Measurements from ENCODE around the gene FGD5.

The FGD5 gene

DNA sequence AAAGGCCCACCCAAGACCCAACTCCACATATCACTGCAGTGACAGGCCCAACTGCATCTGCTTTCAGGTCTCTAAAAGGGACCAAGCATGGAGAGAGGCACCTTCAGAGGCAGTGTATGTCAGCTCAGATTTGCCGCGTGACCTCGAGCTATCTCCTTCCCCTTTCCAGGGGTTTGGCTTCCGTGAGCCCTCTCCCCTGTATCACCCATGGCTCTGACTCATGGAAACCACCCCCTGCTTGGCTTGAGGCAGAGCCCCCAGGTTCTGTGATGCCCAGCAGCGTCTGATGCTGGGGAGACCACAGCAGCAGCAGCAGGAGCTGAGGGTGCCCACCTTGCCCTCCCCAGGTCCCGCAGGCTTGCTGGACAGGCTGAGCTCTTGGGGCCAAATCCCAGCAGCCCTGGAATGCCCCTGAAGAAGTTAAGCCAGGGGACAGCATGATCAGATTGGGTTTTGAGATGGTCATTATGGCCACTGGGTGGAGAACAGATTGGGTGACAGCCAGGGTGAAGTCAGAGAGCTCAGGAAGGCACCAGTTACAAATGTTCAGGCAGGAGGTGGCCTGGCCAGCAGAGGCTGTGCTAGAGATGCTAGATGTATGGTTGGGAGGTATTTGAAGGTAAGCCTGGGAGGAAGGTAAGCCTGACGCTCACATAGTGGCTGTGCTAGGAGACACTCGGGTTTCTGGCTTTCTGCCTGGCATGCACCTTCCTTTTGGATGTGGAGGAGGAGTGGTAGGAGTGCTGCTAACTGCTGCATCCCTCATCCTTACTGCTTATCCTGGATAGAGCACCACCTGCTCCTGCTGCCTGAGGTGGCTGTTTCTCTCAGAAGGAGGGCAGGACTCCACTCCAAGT, 42.9 kb downstream of the FGD5 start:
- Histone ChIP-seq H2AFZ (ENCODE audit: low read length) (no peak overlapping the region), H3K27me3 (replicated peaks; ENCODE audit: insufficient read depth, low read length) (no peaks in the 10 kb centered on the region), H3K27ac (ENCODE audit: low read length) (no peak overlapping the region), H4K20me1 (ENCODE audit: insufficient read depth, low read length) (no peaks in the 10 kb centered on the region), H3K4me2 (ENCODE audit: low read depth, low read length) (no peak overlapping the region), H3K9me2 (replicated peaks; ENCODE audit: insufficient read depth, low read length) (no peaks in the 10 kb centered on the region), H3F3A (ENCODE audit: insufficient read depth, low read length) (no peaks in the 10 kb centered on the region), H3K79me2 (ENCODE audit: low read length) (no peaks in the 10 kb centered on the region), H3K9ac (ENCODE audit: low read length) (no peak overlapping the region), H3K36me3 (replicated peaks; ENCODE audit: insufficient read depth, low read length) (no peaks in the 10 kb centered on the region), H3K4me1 (ENCODE audit: low read length) (no peaks in the 10 kb centered on the region), H3K4me3 (ENCODE audit: low read length) (no peak overlapping the region), H3K9me3 (replicated peaks; ENCODE audit: insufficient read depth, low read length) (no peaks in the 10 kb centered on the region)
- no peak for DNase-seq
- TF ChIP-seq EZH2 (optimal IDR thresholded peaks at IDR 0.05; ENCODE audit: low read depth, low read length) (no peak), EZH2phosphoT487 (IDR thresholded peaks at IDR 0.05; ENCODE audit: low read length) (no peak)
- TF ChIP-seq, protein P1, sequence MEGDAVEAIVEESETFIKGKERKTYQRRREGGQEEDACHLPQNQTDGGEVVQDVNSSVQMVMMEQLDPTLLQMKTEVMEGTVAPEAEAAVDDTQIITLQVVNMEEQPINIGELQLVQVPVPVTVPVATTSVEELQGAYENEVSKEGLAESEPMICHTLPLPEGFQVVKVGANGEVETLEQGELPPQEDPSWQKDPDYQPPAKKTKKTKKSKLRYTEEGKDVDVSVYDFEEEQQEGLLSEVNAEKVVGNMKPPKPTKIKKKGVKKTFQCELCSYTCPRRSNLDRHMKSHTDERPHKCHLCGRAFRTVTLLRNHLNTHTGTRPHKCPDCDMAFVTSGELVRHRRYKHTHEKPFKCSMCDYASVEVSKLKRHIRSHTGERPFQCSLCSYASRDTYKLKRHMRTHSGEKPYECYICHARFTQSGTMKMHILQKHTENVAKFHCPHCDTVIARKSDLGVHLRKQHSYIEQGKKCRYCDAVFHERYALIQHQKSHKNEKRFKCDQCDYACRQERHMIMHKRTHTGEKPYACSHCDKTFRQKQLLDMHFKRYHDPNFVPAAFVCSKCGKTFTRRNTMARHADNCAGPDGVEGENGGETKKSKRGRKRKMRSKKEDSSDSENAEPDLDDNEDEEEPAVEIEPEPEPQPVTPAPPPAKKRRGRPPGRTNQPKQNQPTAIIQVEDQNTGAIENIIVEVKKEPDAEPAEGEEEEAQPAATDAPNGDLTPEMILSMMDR (IDR thresholded peaks at IDR 0.05; ENCODE audit: low read length): no peak

DNA sequence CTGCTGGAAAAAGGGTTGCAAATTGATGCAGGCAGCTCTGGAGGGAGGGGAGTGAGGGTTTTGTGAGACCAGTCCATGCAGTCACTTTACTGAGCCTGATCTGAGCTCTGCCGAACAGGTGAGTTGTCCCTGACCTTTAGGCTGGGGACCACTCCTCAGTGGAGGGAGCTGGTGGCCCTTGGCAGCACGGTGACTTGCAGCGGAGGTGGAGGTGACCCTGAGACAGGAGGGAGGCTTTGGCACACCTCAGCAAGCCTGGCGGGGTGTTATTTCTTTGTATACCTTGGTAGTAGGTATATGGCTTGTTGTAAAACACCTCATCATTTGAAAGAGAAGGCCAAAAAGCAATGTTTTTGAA, 43.5 kb downstream of the FGD5 start:
- no peaks in the 10 kb centered on the region for H4K20me1 ChIP-seq (ENCODE audit: insufficient read depth, low read length)
- H3K9me2 ChIP-seq (replicated peaks; ENCODE audit: insufficient read depth, low read length): no peaks in the 10 kb centered on the region
- no peak for TF ChIP-seq EZH2phosphoT487 (IDR thresholded peaks at IDR 0.05; ENCODE audit: low read length)
- TF ChIP-seq, protein P1 (IDR thresholded peaks at IDR 0.05; ENCODE audit: low read length): no peak
- H3K9ac ChIP-seq (ENCODE audit: low read length): no peak overlapping the region
- H3K79me2 ChIP-seq (ENCODE audit: low read length): no peaks in the 10 kb centered on the region
- H3K4me2 ChIP-seq (ENCODE audit: low read depth, low read length): no peak overlapping the region
- no peaks in the 10 kb centered on the region for H3K27me3 ChIP-seq (replicated peaks; ENCODE audit: insufficient read depth, low read length)
- H2AFZ ChIP-seq (ENCODE audit: low read length): no peak overlapping the region
- no peaks in the 10 kb centered on the region for H3K9me3 ChIP-seq (replicated peaks; ENCODE audit: insufficient read depth, low read length)
- H3K36me3 ChIP-seq (replicated peaks; ENCODE audit: insufficient read depth, low read length): no peaks in the 10 kb centered on the region
- DNase-seq: no peak
- H3K4me3 ChIP-seq (ENCODE audit: low read length): no peak overlapping the region
- no peak overlapping the region for H3K27ac ChIP-seq (ENCODE audit: low read length)
- H3K4me1 ChIP-seq (ENCODE audit: low read length): no peaks in the 10 kb centered on the region
- H3F3A ChIP-seq (ENCODE audit: insufficient read depth, low read length): no peaks in the 10 kb centered on the region

DNA sequence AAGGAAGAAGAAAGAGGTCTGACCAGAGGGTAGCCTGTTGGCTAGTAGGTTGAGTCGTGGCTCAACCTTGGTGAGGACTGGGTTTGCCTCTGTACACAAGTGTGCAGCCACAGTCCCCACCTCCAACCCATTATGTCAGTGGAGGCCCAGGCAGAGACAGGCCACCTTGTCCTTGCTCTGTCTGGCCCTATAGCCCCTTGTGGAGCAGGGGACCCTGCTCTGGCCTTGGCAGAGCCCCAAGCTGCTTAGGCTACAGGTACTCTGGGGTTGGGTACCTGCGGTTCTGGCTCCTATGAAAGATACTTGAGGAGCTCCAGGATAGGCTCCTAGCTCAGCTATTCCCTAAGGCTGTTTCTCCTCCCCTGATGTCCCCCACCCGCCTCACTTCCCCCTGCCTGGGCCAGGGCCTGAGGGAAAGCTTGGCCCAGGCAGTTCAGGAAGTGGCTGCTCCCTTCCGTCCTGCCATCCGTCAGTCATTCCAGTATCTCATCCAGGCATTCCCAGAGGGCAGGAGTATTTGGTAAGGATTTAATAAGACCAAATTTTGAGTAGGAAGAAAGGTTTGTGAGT, 44.0 kb downstream of the FGD5 start:
- H3K27me3 ChIP-seq (replicated peaks; ENCODE audit: insufficient read depth, low read length): no peaks in the 10 kb centered on the region

More for the DNA sequence above, 44.0 kb downstream of the FGD5 start:
- no peak overlapping the region for H3K27ac ChIP-seq (ENCODE audit: low read length)
- H3F3A ChIP-seq (ENCODE audit: insufficient read depth, low read length): no peaks in the 10 kb centered on the region
- no peak overlapping the region for H3K4me3 ChIP-seq (ENCODE audit: low read length)
- no peak overlapping the region for H2AFZ ChIP-seq (ENCODE audit: low read length)
- TF ChIP-seq EZH2phosphoT487 (IDR thresholded peaks at IDR 0.05; ENCODE audit: low read length) (no peak), EZH2 (optimal IDR thresholded peaks at IDR 0.05; ENCODE audit: low read depth, low read length) (no peak)
- TF ChIP-seq, protein P1 (IDR thresholded peaks at IDR 0.05; ENCODE audit: low read length): no peak
- H3K4me1 ChIP-seq (ENCODE audit: low read length): no peaks in the 10 kb centered on the region
- no peak overlapping the region for H3K4me2 ChIP-seq (ENCODE audit: low read depth, low read length)
- H3K9me2 ChIP-seq (replicated peaks; ENCODE audit: insufficient read depth, low read length): no peaks in the 10 kb centered on the region
- H3K9ac ChIP-seq (ENCODE audit: low read length): no peak overlapping the region
- H3K9me3 ChIP-seq (replicated peaks; ENCODE audit: insufficient read depth, low read length): no peaks in the 10 kb centered on the region
- no peaks in the 10 kb centered on the region for H3K79me2 ChIP-seq (ENCODE audit: low read length)
- H3K36me3 ChIP-seq (replicated peaks; ENCODE audit: insufficient read depth, low read length): no peaks in the 10 kb centered on the region
- DNase-seq: no peak
- H4K20me1 ChIP-seq (ENCODE audit: insufficient read depth, low read length): no peaks in the 10 kb centered on the region
